ENCODE data around the gene TBCC.

Gene TBCC

DNA sequence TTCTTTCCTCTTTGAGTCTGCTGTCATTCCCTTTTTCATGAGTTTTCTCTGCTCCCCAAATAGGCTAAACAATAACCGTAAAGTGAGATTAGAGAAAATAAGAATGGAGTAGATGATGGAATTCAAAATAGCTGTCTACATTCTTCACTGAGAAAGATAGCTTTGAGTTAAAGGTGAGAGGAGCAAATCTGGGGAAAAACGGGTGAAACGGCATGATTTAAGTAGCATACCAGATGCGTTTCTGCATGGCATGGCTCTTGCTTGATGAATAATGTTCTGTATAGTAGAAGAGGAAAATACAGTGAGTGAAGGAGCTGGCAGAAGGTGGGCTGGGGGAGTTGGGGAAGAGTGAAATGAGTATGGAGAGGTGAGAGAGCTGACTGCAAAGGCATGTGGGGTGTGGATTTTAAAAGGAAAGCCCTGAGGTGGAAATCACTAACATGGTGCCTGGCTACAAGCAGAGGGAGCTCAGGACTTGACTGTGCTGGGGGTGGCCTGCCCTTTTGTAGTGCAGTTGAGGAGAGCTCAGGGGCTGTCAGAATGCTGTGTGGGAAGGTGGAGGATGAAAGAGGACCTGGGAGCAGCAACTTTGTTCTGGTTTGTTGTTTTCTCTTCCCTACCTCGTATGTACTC lies 44.8 kb upstream of the TBCC start:
- H3K27me3 ChIP-seq (ENCODE audit: insufficient read depth, low read length) = no peaks in the 10 kb centered on the region
- H3K9me2 ChIP-seq (ENCODE audit: low read depth, low read length) = no peaks in the 10 kb centered on the region
- H4K20me1 ChIP-seq (ENCODE audit: insufficient read depth, low read length) = no peaks in the 10 kb centered on the region
- no peak overlapping the region for H3K4me3 ChIP-seq (ENCODE audit: low read depth, low read length, poor library complexity, severe bottlenecking)
- H3F3A ChIP-seq (ENCODE audit: insufficient read depth, low read length) = no peaks in the 10 kb centered on the region
- no peak overlapping the region; the same call in 1 of the 2 replicates for H3K4me2 ChIP-seq (ENCODE audit: low read length)
- H3K27ac ChIP-seq (ENCODE audit: low read depth, low read length, poor library complexity, severe bottlenecking) = peak overlapping the region; percentile 18
- H3K36me3 ChIP-seq (ENCODE audit: insufficient read depth, low read length) = peaks cover 21% of the 10 kb centered on the region; the same call in 1 of the 2 replicates
- no peak overlapping the region for H2AFZ ChIP-seq (ENCODE audit: low read length)
- no peak for TF ChIP-seq EZH2 (IDR thresholded peaks at IDR 0.05; ENCODE audit: borderline replicate concordance, low read length)
- TF ChIP-seq, protein P1, sequence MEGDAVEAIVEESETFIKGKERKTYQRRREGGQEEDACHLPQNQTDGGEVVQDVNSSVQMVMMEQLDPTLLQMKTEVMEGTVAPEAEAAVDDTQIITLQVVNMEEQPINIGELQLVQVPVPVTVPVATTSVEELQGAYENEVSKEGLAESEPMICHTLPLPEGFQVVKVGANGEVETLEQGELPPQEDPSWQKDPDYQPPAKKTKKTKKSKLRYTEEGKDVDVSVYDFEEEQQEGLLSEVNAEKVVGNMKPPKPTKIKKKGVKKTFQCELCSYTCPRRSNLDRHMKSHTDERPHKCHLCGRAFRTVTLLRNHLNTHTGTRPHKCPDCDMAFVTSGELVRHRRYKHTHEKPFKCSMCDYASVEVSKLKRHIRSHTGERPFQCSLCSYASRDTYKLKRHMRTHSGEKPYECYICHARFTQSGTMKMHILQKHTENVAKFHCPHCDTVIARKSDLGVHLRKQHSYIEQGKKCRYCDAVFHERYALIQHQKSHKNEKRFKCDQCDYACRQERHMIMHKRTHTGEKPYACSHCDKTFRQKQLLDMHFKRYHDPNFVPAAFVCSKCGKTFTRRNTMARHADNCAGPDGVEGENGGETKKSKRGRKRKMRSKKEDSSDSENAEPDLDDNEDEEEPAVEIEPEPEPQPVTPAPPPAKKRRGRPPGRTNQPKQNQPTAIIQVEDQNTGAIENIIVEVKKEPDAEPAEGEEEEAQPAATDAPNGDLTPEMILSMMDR (IDR thresholded peaks at IDR 0.05; ENCODE audit: low read length) = no peak
- no peak overlapping the region for H3K9ac ChIP-seq (ENCODE audit: low read length)
- H3K9me3 ChIP-seq (ENCODE audit: low read length) = no peaks in the 10 kb centered on the region
- peaks cover 57% of the 10 kb centered on the region for H3K79me2 ChIP-seq (ENCODE audit: insufficient read depth, low read length)
- H3K4me1 ChIP-seq (ENCODE audit: insufficient read depth, low read length, severe bottlenecking) = peaks cover 42% of the 10 kb centered on the region

DNA sequence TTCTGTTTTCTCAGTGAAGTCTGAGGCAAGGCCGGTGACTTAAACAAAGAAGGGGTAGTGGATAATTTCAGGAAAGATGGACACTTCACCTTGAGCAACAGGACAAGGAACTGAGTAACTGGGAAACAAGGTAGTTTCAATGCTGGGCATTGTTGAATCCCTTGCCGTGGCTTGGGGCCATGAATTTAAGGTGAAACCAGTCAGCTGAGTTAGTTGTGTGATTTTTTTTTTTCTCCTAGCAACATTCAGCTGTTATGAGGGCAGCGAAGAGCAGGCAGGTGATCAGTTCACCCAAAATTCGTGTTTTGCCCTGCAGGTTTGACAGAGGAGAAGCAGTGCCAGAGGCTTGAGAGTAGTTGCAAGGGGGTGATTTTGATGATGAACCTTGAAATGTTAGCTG lies 42.8 kb upstream of the TBCC start:
- Histone ChIP-seq H3K79me2 (ENCODE audit: insufficient read depth, low read length) (peaks cover 77% of the 10 kb centered on the region), H4K20me1 (ENCODE audit: insufficient read depth, low read length) (no peaks in the 10 kb centered on the region), H3K4me3 (ENCODE audit: low read depth, low read length, poor library complexity, severe bottlenecking) (no peak overlapping the region), H3K27me3 (ENCODE audit: insufficient read depth, low read length) (no peaks in the 10 kb centered on the region), H3K4me1 (ENCODE audit: insufficient read depth, low read length, severe bottlenecking) (peaks cover 57% of the 10 kb centered on the region), H3F3A (ENCODE audit: insufficient read depth, low read length) (no peaks in the 10 kb centered on the region), H3K27ac (ENCODE audit: low read depth, low read length, poor library complexity, severe bottlenecking) (peak overlapping the region; percentile 37), H3K9ac (ENCODE audit: low read length) (no peak overlapping the region; the same call in 1 of the 2 replicates), H3K9me2 (ENCODE audit: low read depth, low read length) (no peaks in the 10 kb centered on the region), H3K4me2 (ENCODE audit: low read length) (peak overlapping the region; percentile 20; the same call in 1 of the 2 replicates), H3K36me3 (ENCODE audit: insufficient read depth, low read length) (peaks cover 28% of the 10 kb centered on the region; the same call in 1 of the 2 replicates), H2AFZ (ENCODE audit: low read length) (no peak overlapping the region), H3K9me3 (ENCODE audit: low read length) (no peaks in the 10 kb centered on the region)
- TF ChIP-seq EZH2 (IDR thresholded peaks at IDR 0.05; ENCODE audit: borderline replicate concordance, low read length) = no peak
- TF ChIP-seq, protein P1 (IDR thresholded peaks at IDR 0.05; ENCODE audit: low read length) = no peak

DNA sequence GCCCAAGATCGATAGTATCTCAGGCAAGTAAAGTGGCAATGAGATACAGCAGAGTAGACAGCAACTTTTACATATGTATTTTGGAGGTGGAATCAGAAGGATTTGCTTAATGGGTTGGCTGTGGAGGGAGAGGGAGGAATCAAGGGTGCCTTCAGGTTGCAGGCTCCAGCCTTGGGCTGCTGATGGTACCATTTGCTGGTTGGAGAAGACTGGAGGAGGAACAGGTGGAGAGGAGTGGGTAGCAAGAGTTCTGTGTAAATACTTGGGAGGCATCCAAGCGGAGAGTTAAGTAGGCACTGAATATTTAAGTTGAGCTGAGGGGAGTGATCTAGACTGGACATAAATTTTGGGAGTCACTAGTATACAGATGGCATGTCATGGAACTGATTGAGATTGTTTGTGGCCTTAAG lies 41.2 kb upstream of the TBCC start:
- Histone ChIP-seq H3K4me1 (ENCODE audit: insufficient read depth, low read length, severe bottlenecking) (peaks cover 57% of the 10 kb centered on the region), H3K79me2 (ENCODE audit: insufficient read depth, low read length) (peaks cover 80% of the 10 kb centered on the region), H3K9me2 (ENCODE audit: low read depth, low read length) (no peaks in the 10 kb centered on the region), H4K20me1 (ENCODE audit: insufficient read depth, low read length) (no peaks in the 10 kb centered on the region), H3K36me3 (ENCODE audit: insufficient read depth, low read length) (peaks cover 30% of the 10 kb centered on the region; the same call in 1 of the 2 replicates), H3K9ac (ENCODE audit: low read length) (peak overlapping the region; percentile 29; the same call in 1 of the 2 replicates), H3K4me3 (ENCODE audit: low read depth, low read length, poor library complexity, severe bottlenecking) (peak overlapping the region; percentile 78), H3K4me2 (ENCODE audit: low read length) (peak overlapping the region; percentile 90), H3K27me3 (ENCODE audit: insufficient read depth, low read length) (no peaks in the 10 kb centered on the region), H3K27ac (ENCODE audit: low read depth, low read length, poor library complexity, severe bottlenecking) (peak overlapping the region; percentile 62), H3F3A (ENCODE audit: insufficient read depth, low read length) (no peaks in the 10 kb centered on the region), H2AFZ (ENCODE audit: low read length) (no peak overlapping the region), H3K9me3 (ENCODE audit: low read length) (no peaks in the 10 kb centered on the region)
- TF ChIP-seq, protein P1 (IDR thresholded peaks at IDR 0.05; ENCODE audit: low read length) = no peak
- TF ChIP-seq EZH2 (IDR thresholded peaks at IDR 0.05; ENCODE audit: borderline replicate concordance, low read length) = no peak

Measured in OCI-LY1 (cell line).